Activated CD4-positive, CD25-positive, alpha-beta regulatory T cell treated with anti-CD3 and anti-CD28 coated beads, Interleukin-2, amount 50 U/mL, for 72 hours (primary cell): ENCODE data around the gene CDYL2.
"Not testable (repeated sequence)": the region's sequence is repeated elsewhere in the genome, so short reads cannot be mapped to it uniquely, and the experiment has no call there.

Experiments
- DNase-seq: peaks from one replicate; pipeline ENCODE4 v3.0.0; 2021

The CDYL2 gene

GRCh38 chr16:80743273-80743672, 61.1 kb downstream of the CDYL2 start:
- DNase-seq = no peak

DNA sequence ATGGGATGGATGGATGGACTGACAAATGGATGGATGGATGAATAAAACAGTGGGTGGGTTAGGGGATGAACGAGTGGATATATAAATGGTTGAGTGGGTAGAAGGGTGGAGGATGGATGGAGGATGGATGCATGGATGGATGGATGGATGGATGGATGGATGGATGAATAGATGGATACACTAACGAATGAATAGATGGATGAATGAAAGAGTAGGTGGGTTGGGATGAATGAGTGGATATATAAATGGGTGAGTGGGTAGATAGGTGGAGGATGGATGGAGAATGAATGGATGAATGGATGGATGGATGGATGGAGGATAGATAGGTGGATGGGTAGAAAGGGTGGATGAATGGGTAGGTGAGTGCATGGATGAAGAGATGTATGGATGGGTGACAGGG, 62.1 kb downstream of the CDYL2 start:
- DNase-seq = no peak

DNA sequence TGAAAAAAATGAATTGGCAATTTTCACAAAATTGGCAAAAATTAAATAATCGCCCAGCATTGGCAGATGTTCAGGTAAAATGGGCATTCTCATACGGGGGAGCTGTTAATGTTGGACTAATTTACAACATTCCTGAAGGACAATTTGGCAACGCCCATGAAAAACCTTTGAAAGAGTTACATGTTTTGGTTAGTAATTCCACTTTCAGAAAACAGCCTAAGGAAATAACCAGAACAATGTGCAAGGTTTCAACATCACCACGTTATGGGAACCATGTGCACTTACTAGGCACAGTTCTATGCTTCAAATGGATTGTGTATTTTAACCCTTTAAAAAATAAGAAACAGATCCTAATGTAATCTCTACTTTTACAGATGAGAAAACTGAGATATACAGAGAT, 62.7 kb downstream of the CDYL2 start:
- no peak for DNase-seq

DNA sequence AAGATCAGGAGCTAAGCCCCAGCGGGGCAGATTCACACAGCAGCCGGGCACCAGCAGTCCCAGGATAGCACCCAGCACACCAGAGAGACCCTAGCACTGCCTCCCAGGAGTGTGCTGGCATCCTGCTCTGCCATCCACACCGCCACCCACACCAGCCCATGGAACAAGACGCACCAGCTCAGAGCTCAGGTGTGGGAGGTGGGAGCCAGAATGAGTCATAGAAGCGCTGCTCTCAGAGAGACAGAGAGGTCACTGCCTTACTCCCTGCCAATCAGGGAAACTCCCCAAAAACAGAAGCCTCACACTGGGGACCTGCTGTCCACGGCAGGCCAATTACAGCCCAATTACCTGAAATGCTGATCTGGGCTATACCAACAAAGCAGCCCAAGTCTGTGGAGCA, 64.9 kb downstream of the CDYL2 start:
- DNase-seq = no peak

DNA sequence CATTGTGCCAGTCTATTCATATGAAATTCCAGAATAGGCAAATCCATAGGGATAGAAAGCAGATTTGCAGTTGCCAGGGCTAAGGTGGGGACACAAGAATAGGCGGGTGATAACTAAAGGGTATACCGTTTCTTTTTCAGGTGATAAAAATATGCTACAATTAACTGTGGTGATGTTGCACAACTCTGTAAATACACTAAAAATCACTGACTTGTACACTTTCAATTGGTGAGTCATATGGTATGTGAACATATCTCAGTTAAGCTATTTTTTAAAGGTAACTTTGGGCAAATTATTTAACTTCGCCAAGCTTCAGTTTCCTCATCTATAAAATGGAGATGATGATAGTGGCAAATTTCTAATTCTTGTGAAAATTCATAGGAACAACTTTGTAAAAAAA, 65.9 kb downstream of the CDYL2 start:
- no peak for DNase-seq

DNA sequence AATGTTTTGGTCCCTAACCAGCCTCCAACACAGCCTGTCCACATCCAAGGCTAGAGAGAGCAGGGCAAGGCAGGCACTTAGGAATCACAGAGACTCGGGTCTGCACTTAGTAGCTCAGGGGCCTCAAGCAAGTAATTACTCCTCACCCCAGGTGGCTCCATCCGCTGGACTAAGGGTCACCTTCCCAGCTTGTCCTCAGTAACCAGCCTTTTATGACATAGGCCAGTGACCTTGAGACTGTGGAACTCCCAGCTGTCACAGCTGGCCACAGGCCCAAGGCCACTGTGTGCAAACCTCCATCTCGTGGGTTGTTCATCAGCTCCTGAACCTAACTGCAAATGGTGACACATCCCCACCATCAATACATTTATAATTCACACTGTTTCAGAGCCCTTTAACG, 68.6 kb downstream of the CDYL2 start:
- no peak for DNase-seq

- DNase-seq = no peak
These were observed 71.0 kb downstream of the CDYL2 start for GRCh38 chr16:80733407-80733806.

DNA sequence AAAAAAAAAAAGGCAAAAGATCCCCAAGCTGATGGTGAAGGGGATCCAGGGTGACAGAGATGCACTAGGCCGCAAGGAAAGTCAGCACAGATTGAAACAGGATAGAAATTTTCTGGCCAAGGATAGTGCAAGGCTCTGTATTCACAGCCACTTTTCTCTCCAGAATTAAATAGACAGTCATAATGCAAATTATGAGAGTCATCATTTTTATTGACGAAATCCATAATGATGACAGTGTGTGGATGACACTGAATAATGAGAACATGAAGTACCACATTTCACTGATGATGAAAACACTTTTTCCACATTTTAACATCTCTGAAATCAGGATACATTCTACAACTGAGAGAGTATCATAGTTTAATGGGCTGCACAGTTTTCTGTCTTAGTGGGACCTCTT, 72.5 kb downstream of the CDYL2 start:
- DNase-seq = no peak

DNA sequence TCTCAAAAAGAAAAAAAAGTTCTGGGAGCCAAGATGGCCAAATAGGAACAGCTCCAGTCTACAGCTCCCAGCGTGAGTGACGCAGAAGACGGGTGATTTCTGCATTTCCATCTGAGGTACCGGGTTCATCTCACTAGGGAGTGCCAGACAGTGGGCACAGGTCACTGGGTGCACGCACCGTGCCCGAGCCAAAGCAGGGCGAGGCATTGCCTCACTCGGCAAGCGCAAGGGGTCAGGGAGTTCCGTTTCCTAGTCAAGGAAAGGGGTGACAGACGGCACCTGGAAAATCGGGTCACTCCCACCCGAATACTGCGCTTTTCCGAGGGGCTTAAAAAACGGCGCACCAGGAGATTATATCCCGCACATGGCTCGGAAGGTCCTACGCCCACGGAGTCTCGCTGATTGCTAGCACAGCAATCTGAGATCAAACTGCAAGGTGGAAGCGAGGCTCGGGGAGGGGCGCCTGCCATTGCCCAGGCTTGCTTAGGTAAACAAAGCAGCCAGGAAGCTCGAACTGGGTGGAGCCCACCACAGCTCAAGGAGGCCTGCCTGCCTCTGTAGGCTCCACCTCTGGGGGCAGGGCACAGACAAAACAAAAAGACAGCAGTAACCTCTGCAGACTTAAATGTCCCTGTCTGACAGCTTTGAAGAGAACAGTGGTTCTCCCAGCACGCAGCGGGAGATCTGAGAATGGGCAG, 77.2 kb downstream of the CDYL2 start:
- DNase-seq = not testable (repeated sequence)

GRCh38 chr16:80725566-80726162, 78.7 kb downstream of the CDYL2 start:
- DNase-seq = no peak

GRCh38 chr16:80723981-80724380, 80.4 kb downstream of the CDYL2 start:
- no peak for DNase-seq

DNA sequence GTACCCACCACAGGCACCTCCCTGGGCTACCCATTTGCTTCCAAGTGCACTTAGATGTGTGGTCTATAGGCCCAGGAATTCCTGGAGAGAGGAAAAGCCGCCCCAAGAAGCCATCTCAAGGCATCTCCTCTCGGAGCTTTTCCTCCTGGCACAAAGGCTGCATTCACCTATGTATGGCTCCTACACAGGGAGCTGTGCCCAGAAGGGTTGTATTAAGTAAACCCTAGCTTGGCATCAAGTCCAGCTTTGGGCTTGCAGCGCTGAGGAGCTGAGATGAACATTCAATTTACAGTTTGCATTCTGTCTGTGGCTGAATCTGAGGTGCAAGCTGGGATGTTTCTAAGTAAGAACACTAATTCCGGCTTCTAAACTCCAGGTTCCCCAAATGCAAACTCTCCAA, 81.3 kb downstream of the CDYL2 start:
- DNase-seq = no peak

DNA sequence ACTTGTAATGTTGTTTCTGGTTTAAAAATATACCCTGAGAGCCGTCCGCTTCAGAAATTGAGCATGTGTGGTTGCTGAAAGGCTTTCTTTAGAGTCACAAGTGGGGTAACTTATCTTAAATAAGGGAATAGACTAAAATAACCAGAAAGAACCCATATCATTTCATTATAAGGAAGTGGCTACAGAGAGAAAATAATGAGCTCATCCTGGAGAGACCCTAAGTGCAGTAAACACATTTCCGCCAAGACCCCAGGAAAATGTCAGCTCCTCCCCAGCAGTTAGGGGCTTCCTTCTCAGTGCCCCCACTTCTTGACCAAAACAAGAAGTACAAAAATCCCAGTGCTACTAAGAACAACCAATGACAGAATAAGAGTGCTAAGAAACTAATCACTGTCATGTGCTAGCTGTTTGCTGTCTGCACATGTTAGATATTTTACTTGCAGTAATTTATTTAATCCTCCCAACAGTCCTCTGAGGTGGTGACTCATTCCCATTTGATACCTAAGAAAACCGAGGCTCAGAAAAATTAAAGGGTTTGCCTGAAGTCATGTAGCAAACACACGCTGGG, 83.5 kb downstream of the CDYL2 start:
- no peak for DNase-seq

GRCh38 chr16:80719573-80719972, 84.8 kb downstream of the CDYL2 start:
- DNase-seq = no peak

DNA sequence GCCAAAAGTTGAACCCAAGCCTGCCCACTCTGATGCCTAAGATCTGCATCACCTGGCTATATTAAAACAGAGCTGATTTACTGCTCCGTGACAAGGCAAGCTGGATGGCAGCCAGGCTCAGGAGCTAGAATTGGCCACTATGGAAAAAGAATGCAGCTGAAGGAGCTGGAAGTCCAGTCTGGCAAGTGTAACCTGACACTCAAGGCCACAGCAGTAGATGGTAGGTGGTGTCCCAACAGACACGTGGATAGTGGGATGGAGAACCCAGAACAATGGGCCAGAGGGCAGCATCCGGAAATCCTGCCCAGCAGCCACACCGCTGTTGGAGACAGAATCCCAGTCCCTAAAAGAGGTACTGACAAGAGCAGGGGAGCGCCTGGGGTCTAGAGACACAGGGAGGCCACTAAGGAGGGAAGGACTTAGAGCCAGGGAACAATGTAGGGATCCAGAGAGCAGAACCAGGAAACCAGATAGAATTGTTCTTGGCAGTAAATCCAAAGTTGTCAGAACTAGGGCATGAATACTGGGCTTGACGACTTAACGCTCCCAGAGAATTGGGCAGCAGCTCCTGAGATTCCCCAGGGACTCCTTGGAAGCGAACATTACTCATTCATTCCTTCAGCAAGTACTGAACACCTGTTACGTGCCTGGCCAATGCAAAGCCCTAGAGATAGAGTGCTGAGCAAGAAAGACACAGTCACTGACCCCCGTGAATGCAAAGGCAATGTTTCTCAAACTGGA, 85.7 kb downstream of the CDYL2 start:
- no peak for DNase-seq

DNA sequence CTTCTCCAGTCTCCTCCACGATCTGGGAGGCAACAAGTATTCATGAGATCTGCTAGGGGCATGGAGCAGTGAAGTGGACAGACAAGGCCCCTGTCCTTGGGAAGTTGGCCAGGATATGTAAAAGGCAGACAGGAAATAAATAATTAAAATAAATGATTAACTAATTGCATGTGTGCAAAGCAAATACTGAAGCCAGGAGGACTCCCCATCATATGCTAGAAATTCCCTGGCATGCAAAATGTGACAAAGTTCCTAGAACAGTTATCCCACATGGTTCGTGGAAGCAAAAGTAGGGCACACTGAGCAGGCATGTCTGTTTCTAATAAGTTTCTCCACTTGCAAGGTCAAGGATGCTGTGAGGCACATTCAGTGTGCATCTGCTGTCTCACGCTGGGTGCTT, 86.8 kb downstream of the CDYL2 start:
- DNase-seq = no peak

DNA sequence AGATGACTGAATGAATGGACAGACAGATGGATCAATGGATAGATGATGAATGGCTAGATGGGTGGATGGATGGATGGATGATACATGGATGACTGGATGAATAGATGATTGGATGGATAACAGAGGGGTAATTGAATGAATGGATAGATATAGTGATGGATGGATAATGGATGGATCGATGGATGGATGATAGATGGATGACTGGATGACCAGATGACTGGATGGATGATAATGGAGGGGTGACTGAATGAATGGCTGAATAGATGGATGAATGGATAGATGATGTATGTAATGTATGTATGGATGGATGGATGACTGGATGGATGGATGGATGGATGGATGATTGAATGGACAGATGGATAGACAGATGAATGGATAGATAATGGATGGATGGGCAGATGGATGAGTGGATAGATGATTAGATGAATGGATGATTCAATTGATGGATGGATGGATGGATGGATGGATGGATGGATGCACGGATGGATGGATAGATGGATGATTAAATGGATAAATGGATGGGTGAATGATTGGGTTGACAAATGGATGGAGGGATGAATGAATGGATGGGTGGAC, 87.7 kb downstream of the CDYL2 start:
- DNase-seq = no peak

- no peak for DNase-seq
These were observed 93.0 kb downstream of the CDYL2 start for GRCh38 chr16:80711406-80711805.

- DNase-seq = no peak
These were observed 93.5 kb downstream of the CDYL2 start for GRCh38 chr16:80710918-80711317.

DNA sequence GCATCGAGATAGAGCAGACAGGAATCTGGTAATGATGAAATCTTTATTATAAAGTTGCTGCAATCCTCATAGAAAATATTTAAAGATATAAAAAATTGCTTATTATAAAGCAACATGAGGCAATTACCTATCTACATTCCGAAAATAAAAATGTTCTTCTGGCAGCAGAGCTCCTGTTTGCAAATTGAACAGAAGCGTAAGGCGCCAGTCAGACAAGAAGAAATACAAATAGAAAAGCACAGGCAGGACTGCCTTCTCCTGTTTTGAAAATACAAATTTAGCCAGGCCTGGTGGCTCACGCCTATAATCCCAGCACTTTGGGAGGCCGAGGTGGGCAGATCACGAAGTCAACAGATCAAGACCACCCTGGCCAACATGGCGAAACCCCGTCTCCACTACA, 95.6 kb downstream of the CDYL2 start:
- DNase-seq = no peak

DNA sequence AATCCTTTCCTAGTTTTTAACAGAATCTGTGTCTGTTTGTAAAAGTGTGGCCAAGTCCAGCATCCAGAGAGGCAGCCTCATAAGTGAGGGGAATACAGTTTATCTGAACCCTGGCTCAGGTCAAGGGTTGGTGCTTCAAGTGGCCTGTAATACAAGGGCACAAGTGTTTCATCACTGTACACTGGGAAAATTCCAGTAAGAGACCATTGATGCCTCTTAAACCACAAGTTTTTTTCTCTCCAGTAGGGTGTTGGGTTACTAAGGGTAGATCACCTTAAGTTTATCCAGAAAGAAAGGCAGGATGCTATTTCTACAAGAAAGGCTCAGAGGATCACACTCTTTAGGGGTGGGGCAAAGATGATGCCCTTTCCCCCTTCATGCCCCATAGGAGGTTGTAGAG, 96.7 kb downstream of the CDYL2 start:
- no peak for DNase-seq

- no peak for DNase-seq
These were observed 98.8 kb downstream of the CDYL2 start for GRCh38 chr16:80705596-80705995.

DNA sequence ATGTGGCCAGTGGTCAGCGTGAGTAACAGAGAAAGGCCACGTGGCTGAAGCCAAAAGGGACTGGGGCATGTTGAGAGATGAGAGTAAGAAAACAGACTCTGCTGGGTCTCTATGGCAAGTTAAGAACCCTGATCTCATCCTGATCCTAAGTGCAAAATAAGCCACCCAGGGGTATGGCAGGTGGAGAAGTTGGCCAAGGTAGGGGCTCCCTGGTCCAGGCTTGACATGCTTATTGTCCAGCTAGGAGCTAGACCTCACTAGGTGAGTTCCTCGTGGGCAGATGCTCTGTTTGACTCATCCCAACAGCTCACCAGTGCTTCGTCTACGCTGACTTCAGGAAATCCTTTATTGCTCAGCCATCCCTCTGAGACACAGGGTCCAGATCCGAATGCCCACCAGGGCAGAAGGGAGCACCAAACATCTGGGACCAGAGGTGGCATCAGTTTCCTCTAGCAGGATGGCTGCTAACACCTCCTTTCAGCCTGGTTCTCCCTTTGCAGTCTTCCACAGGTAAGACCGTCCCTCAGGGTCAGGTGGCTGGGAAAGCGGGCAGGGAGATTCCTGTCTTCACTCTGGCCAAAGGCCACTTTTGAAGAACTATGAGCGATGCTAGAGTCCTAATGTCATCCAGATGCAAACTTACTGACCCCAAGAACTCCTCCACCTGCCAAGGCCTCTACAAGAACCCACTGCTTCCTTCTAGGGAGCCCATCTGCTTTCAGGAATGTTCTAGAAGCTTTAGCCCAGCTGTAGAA, 99.5 kb downstream of the CDYL2 start:
- no peak for DNase-seq
